Skeletal muscle satellite cell (primary cell): Measurements from ENCODE around the gene LINC00305. TPM values are rescaled to one million over a fixed set of nuclear protein-coding genes. Genes with fewer than 3 reads are reported as not detected.

ENCODE experiments used
- H3K27me3 ChIP-seq: 2 replicates; pipeline ENCODE4 v1.7.0; 2013; ENCODE audit warnings: low read length; ENCODE audit not compliant: control insufficient read depth, insufficient read depth
- H3K36me3 ChIP-seq: 2 replicates; pipeline ENCODE4 v1.7.0; 2013; ENCODE audit warnings: mild to moderate bottlenecking, control low read depth, low read length; ENCODE audit not compliant: insufficient read depth
- H3K4me1 ChIP-seq: 2 replicates; pipeline ENCODE4 v1.7.0; 2013; ENCODE audit warnings: low read length; ENCODE audit not compliant: control insufficient read depth, insufficient read depth
- H3K4me2 ChIP-seq: 2 replicates; pipeline ENCODE4 v1.7.0; 2013; ENCODE audit warnings: mild to moderate bottlenecking, low read length
- H3K4me3 ChIP-seq: 2 replicates; pipeline ENCODE4 v1.7.0; 2013; ENCODE audit warnings: low read length
- H3K9ac ChIP-seq: 2 replicates; pipeline ENCODE4 v1.7.0; 2013; ENCODE audit warnings: mild to moderate bottlenecking, low read depth, low read length, moderate library complexity
- H3K9me3 ChIP-seq: replicated peaks from 2 replicates; pipeline ENCODE4 v1.7.0; 2013; ENCODE audit warnings: mild to moderate bottlenecking, control low read depth, low read length
- total RNA-seq: library from RNA; depleted of rRNA; stranded (reverse); fragments of >200 nt; gene quantifications from 2 replicates; pipeline ENCODE4 v1.2.3, GENCODE V29; 2012; rRNA removed

Gene LINC00305
- not detected in 2 replicates for total RNA-seq

DNA sequence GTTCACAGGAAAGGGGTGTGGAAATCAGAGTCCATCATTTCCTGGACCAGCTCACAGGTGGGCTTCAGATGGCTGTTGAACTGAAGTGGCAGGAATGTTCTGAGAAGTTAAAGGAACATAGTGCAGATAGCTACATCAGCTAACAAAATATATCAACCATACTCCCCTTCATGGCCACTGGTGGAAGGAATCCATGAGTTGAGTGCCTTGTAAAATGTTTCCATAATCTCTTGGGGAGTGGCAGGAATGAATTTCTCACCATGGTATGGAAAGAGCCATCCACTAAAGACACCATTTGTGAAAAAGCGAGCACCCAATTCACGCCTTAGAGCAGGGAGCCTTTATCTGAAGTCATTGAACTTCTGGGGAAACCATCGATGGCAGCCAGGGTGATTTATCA lies at the start of gene LINC00305:
Gene LINC00305, minus strand, starts transcription at position 101 of the 400 bp plus-strand sequence.
- no peaks in the 10 kb centered on the region for H3K9me3 ChIP-seq
- no peak within 1 kb of the TSS for H3K4me2 ChIP-seq
- no peaks in the 10 kb centered on the region for H3K36me3 ChIP-seq
- no peaks in the 10 kb centered on the region for H3K4me1 ChIP-seq
- H3K9ac ChIP-seq: no peak within 1 kb of the TSS
- H3K27me3 ChIP-seq: no peaks in the 10 kb centered on the region
- no peak within 1 kb of the TSS for H3K4me3 ChIP-seq

DNA sequence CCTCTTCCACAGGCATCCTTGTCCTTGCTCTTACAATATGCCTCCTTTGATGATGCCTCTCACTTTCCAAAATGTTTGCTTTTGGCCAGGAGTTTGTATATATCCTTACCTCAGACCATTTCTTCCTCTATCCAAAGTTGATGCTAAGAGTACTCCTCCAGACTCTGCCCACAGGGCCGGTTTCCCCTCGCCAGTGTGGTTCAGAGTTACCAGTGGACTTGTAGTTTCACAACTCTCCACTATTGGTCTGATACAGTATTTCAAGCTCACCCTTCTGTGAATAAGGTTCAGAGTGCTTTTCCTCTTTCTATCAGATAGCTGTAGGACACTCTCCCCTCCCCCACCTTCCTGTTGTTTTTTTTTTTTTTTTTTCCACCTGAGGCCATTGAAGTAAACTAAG lies 42.2 kb upstream of the LINC00305 start:
- no peaks in the 10 kb centered on the region for H3K9me3 ChIP-seq
- no peak overlapping the region for H3K4me2 ChIP-seq
- no peak overlapping the region for H3K4me3 ChIP-seq
- H3K4me1 ChIP-seq: no peaks in the 10 kb centered on the region
- H3K27me3 ChIP-seq: no peaks in the 10 kb centered on the region
- no peak overlapping the region for H3K9ac ChIP-seq
- no peaks in the 10 kb centered on the region for H3K36me3 ChIP-seq

DNA sequence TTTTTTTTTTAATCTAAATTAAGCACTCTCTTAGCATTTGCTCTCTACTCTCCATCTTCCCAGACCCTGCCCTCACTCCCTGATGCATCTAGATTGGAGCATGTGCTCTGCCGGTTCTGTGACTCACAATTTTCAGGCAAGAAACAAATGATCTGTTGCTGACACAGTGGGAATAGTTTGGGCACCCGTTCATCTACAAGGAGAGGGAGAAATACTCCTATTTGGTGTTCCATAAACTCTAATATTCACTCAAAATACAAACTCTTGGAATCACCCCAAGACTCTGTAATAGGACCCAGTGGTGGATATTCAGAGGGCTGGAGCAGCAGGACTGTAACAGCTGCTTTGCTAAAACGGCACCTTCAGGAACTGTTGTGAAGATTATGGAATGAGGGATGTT lies 37.1 kb upstream of the LINC00305 start:
- no peak overlapping the region for H3K4me2 ChIP-seq
- no peak overlapping the region for H3K9ac ChIP-seq
- H3K4me1 ChIP-seq: no peaks in the 10 kb centered on the region
- no peak overlapping the region for H3K4me3 ChIP-seq
- H3K9me3 ChIP-seq: peaks cover 4% of the 10 kb centered on the region
- H3K27me3 ChIP-seq: no peaks in the 10 kb centered on the region
- H3K36me3 ChIP-seq: no peaks in the 10 kb centered on the region

DNA sequence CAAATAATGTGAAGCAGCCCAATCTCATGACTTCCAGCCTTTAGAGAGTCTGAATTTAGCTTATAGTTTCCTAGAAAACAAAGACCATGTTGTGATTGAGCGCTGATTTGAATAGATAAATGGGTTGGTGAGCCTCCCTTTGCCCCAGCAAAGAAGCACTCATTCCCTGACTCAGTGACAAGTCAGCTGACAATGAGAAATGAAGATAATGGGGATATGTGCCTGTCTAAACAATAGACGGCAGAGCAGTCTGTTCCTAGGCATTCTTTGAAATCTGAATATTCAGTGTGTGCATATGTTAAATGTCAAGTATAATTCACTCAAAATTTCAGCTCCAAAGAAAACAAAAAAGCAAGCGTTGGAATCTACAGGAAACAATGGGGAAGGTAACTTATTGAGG lies 34.8 kb upstream of the LINC00305 start:
- Histone ChIP-seq H3K36me3 (no peaks in the 10 kb centered on the region), H3K4me2 (no peak overlapping the region), H3K9ac (no peak overlapping the region), H3K9me3 (peaks cover 4% of the 10 kb centered on the region), H3K27me3 (no peaks in the 10 kb centered on the region), H3K4me1 (no peaks in the 10 kb centered on the region), H3K4me3 (no peak overlapping the region)

DNA sequence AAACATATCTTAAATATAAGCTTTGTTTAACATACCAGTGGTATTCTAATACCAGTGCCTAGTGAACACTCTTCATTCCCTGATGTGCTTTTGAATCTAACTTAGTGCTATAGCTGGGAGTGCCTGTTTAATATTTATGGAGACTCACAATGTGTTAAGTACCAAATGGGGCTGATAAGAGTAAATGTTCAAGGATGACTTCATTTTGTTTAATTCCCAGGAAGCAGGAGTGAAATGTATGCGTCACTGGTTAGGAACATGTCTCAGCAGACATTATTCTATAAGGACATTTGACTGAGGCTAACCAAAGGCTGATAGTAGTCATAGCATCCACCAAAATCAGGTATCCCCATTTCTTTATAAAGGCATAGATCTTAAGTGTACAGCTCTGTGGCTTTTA lies 31.7 kb upstream of the LINC00305 start:
- no peaks in the 10 kb centered on the region for H3K27me3 ChIP-seq
- no peaks in the 10 kb centered on the region for H3K4me1 ChIP-seq
- H3K36me3 ChIP-seq: no peaks in the 10 kb centered on the region
- no peak overlapping the region for H3K4me2 ChIP-seq
- H3K9ac ChIP-seq: no peak overlapping the region
- H3K9me3 ChIP-seq: peaks cover 4% of the 10 kb centered on the region
- H3K4me3 ChIP-seq: no peak overlapping the region

DNA sequence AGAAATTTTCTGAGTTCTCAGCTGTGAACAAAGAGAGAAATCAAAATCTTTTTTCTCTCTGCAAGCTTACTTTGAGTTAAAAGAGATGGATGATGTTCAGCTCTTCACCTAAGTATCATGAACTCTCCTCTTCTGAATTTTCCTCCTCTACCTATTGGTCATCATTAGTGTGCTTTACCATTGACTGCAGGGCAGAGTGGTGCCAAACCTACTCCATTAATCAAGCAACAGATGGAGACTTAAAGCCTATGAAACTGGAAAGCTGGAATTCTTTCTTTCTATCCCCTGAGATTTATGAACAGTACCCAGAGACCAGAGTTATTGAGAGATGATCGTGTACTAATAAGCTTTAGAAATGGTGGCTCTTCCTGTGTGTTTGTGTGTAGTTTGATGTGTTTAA lies 31.3 kb upstream of the LINC00305 start:
- Histone ChIP-seq H3K9ac (no peak overlapping the region), H3K4me3 (no peak overlapping the region), H3K4me1 (no peaks in the 10 kb centered on the region), H3K9me3 (peaks cover 4% of the 10 kb centered on the region), H3K36me3 (no peaks in the 10 kb centered on the region), H3K4me2 (no peak overlapping the region), H3K27me3 (no peaks in the 10 kb centered on the region)

DNA sequence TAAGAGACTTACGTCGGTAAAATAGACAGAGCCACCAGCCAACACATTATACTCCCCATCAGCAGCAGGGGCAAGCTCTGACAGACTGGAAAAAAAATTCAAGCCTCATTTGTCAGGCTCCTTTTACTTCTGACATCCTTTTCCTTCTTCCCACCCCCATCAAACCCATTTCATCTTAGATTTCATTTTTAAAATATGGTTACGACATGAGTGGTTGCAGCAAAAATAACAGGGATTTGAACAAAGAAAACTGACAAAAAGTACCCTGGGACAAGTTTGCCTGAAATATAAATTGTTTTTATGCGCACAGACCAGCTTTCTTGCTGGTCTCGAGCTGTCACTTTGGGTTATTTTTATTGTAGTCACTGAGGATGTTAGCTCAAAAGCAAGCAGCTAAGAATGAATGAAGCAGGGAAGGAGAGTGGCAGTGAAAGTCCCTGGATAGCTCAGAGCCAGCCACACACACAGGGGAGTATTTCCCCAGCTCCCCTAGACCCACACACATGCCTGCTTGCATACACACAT lies 30.7 kb upstream of the LINC00305 start:
- no peak overlapping the region for H3K4me2 ChIP-seq
- H3K9me3 ChIP-seq: peaks cover 4% of the 10 kb centered on the region
- no peaks in the 10 kb centered on the region for H3K4me1 ChIP-seq
- no peaks in the 10 kb centered on the region for H3K27me3 ChIP-seq
- H3K4me3 ChIP-seq: no peak overlapping the region
- no peaks in the 10 kb centered on the region for H3K36me3 ChIP-seq
- H3K9ac ChIP-seq: no peak overlapping the region

DNA sequence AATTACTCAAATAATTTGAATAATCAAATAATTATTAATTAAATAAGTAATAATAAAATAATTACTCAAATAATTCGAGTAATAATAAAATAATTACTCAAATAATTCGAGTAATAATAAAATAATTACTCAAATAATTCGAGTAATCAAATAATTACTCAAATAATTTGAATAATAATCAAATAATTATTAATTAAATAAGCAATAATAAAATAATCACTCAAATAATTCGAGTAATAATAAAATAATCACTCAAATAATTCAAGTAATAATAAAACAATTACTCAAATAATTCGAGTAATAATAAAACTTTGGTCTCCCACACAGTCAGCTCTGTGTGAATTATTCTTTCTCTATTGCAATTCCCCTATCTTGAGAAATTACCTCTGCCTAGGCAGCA lies 30.0 kb upstream of the LINC00305 start:
- Histone ChIP-seq H3K9me3 (peaks cover 4% of the 10 kb centered on the region), H3K4me3 (no peak overlapping the region), H3K36me3 (no peaks in the 10 kb centered on the region), H3K4me2 (no peak overlapping the region), H3K9ac (no peak overlapping the region), H3K27me3 (no peaks in the 10 kb centered on the region), H3K4me1 (no peaks in the 10 kb centered on the region)

DNA sequence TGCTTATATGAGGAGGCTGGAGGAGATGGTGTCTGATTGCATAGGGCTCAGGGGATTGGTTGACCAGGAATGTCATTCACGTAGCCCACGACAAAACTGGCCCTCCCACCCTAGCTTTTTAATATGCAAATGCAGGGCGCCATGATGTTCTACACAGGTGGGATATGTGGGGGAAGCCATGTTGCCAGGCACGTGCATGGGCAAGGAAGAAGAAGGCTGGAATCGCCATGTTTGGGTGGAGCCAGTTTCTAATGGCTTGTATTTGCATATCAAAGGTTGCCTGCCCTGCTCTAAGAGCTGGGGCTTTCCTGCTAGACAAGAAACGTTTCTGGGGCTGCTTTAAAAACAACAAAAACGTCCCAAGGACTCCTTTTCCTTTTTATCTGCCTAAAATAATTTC lies 26.5 kb upstream of the LINC00305 start:
- no peak overlapping the region for H3K4me2 ChIP-seq
- no peaks in the 10 kb centered on the region for H3K27me3 ChIP-seq
- H3K9me3 ChIP-seq: no peaks in the 10 kb centered on the region
- H3K36me3 ChIP-seq: no peaks in the 10 kb centered on the region
- H3K4me3 ChIP-seq: no peak overlapping the region
- H3K4me1 ChIP-seq: no peaks in the 10 kb centered on the region
- no peak overlapping the region for H3K9ac ChIP-seq

DNA sequence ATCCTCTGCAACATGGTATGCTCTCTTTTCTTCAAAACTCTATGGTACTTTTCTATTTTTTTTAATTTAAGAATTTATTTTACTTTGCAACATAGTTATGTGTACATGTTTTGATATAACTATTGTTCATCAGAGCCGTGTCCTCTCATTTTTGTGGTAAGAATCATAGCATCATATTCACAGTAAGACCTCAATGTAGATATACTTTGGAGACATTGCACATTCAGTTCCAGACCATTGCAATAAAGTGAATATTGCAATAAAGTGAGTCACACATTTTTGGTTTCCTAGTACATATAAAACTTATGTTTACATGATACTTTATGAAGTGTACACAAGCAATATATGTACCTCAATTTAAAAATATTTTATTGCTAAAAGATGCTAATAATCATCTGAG lies 22.7 kb upstream of the LINC00305 start:
- no peaks in the 10 kb centered on the region for H3K27me3 ChIP-seq
- no peaks in the 10 kb centered on the region for H3K36me3 ChIP-seq
- no peak overlapping the region for H3K4me3 ChIP-seq
- no peaks in the 10 kb centered on the region for H3K9me3 ChIP-seq
- H3K9ac ChIP-seq: no peak overlapping the region
- H3K4me2 ChIP-seq: no peak overlapping the region
- no peaks in the 10 kb centered on the region for H3K4me1 ChIP-seq

DNA sequence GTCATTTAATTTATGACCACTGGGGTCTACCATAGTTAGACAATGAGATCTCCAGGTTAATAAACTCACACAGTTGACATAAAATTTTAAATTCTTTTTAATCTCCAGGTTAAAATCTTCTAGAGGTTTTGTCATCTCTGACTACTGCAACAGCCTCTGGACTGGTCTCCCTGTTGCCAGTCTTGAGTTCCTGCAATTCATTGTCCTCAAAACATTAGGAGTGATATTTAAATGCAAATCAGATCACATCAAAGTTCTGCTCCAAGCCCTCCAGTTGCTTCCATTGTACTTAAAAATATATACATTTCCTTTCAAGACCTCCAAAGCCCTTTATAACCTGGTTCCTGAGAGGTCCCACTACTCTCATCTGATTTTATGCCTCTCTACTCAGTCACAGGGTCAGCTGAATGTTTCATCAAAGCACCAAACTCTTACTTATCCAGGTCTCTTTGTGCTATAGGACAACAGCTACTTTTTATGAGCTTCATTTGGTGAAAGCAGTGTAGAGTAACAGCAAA lies 18.6 kb upstream of the LINC00305 start:
- Histone ChIP-seq H3K4me1 (no peaks in the 10 kb centered on the region), H3K36me3 (no peaks in the 10 kb centered on the region), H3K9ac (no peak overlapping the region), H3K27me3 (no peaks in the 10 kb centered on the region), H3K9me3 (no peaks in the 10 kb centered on the region), H3K4me2 (no peak overlapping the region), H3K4me3 (no peak overlapping the region)

DNA sequence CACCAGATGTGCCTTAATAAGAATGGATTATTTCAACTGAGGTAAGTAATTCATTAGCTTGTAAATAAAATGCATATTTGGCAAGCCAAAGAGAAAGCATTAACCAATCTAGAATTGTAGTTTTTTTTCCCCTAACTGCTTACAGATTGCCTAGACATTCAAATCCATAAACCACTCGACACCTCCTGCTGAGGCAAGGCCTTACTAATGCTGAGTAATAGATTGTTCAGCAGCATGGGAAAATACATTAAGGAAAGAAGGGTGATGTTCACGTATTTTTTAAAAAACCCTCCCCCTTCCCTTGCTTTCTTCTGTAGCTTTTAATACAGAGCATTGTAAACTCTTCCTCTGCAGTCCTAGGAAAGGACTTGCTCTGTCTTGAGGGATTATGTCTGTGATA lies 17.0 kb upstream of the LINC00305 start:
- no peaks in the 10 kb centered on the region for H3K27me3 ChIP-seq

More for the DNA sequence above, 17.0 kb upstream of the LINC00305 start:
- no peaks in the 10 kb centered on the region for H3K9me3 ChIP-seq
- H3K4me3 ChIP-seq: no peak overlapping the region
- H3K4me1 ChIP-seq: no peaks in the 10 kb centered on the region
- H3K9ac ChIP-seq: no peak overlapping the region
- H3K4me2 ChIP-seq: no peak overlapping the region
- no peaks in the 10 kb centered on the region for H3K36me3 ChIP-seq
